Ishikawa (cell line): Measurements from ENCODE around the gene MRPS18B.

Source experiments
- EGR1 ChIP-seq: IDR thresholded peaks from 2 replicates; pipeline ENCODE4 v1.6.1; 2012
- EP300 ChIP-seq: IDR thresholded peaks from 2 replicates; pipeline ENCODE4 v1.6.1; 2012; ENCODE audit warnings: borderline replicate concordance
- MAX ChIP-seq: IDR thresholded peaks from 2 replicates; pipeline ENCODE4 v1.6.1; 2012
- YY1 ChIP-seq: IDR thresholded peaks from 2 replicates; pipeline ENCODE4 v1.6.1; 2012; ENCODE audit warnings: low read depth
- TF ChIP-seq, protein P1 (sequence below): IDR thresholded peaks from 2 replicates; pipeline ENCODE4 v1.6.1; 2012; ENCODE audit warnings: low read depth, mild to moderate bottlenecking

DNA sequence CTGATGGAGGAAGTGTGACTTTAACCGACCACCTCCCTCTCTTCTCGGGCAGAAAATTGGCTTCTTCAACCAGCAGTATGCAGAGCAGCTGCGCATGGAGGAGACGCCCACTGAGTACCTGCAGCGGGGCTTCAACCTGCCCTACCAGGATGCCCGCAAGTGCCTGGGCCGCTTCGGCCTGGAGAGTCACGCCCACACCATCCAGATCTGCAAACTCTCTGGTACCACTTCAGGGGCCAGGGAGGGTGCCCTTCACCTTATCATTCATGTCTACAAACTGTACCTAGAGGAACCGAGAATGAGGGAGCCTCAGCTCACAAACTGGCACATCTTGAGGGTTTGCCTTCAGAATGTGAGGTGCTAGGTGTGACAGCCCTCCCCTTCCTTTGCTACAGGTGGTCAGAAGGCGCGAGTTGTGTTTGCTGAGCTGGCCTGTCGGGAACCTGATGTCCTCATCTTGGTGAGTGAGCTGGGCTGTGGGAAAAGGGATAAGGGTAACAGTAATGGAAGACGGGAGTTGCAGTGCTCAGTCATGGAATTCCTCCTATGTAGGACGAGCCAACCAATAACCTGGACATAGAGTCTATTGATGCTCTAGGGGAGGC, 27.8 kb upstream of the MRPS18B start:
- TF ChIP-seq, protein P1, sequence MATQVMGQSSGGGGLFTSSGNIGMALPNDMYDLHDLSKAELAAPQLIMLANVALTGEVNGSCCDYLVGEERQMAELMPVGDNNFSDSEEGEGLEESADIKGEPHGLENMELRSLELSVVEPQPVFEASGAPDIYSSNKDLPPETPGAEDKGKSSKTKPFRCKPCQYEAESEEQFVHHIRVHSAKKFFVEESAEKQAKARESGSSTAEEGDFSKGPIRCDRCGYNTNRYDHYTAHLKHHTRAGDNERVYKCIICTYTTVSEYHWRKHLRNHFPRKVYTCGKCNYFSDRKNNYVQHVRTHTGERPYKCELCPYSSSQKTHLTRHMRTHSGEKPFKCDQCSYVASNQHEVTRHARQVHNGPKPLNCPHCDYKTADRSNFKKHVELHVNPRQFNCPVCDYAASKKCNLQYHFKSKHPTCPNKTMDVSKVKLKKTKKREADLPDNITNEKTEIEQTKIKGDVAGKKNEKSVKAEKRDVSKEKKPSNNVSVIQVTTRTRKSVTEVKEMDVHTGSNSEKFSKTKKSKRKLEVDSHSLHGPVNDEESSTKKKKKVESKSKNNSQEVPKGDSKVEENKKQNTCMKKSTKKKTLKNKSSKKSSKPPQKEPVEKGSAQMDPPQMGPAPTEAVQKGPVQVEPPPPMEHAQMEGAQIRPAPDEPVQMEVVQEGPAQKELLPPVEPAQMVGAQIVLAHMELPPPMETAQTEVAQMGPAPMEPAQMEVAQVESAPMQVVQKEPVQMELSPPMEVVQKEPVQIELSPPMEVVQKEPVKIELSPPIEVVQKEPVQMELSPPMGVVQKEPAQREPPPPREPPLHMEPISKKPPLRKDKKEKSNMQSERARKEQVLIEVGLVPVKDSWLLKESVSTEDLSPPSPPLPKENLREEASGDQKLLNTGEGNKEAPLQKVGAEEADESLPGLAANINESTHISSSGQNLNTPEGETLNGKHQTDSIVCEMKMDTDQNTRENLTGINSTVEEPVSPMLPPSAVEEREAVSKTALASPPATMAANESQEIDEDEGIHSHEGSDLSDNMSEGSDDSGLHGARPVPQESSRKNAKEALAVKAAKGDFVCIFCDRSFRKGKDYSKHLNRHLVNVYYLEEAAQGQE: no peak
- TF ChIP-seq YY1 (no peak), MAX (no peak), EP300 (no peak), EGR1 (no peak)
